ENCODE data around the gene OTOF.

Gene OTOF

GRCh38 chr2:26487192-26487591 lies 9.3 kb upstream of the OTOF start:
- H3K4me3 ChIP-seq (ENCODE audit: control insufficient read depth, low read depth, low read length), result no peak overlapping the region
- DNase-seq (ENCODE audit: low read depth), result no peak
- TF ChIP-seq, protein P1, sequence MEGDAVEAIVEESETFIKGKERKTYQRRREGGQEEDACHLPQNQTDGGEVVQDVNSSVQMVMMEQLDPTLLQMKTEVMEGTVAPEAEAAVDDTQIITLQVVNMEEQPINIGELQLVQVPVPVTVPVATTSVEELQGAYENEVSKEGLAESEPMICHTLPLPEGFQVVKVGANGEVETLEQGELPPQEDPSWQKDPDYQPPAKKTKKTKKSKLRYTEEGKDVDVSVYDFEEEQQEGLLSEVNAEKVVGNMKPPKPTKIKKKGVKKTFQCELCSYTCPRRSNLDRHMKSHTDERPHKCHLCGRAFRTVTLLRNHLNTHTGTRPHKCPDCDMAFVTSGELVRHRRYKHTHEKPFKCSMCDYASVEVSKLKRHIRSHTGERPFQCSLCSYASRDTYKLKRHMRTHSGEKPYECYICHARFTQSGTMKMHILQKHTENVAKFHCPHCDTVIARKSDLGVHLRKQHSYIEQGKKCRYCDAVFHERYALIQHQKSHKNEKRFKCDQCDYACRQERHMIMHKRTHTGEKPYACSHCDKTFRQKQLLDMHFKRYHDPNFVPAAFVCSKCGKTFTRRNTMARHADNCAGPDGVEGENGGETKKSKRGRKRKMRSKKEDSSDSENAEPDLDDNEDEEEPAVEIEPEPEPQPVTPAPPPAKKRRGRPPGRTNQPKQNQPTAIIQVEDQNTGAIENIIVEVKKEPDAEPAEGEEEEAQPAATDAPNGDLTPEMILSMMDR (conservative IDR thresholded peaks at IDR 0.05; ENCODE audit: control insufficient read depth, insufficient read depth, low read depth, low read length), result no peak

GRCh38 chr2:26486789-26487188 lies 8.9 kb upstream of the OTOF start:
- H3K4me3 ChIP-seq (ENCODE audit: control insufficient read depth, low read depth, low read length), result no peak overlapping the region
- no peak for DNase-seq (ENCODE audit: low read depth)
- TF ChIP-seq, protein P1 (conservative IDR thresholded peaks at IDR 0.05; ENCODE audit: control insufficient read depth, insufficient read depth, low read depth, low read length), result no peak

DNA sequence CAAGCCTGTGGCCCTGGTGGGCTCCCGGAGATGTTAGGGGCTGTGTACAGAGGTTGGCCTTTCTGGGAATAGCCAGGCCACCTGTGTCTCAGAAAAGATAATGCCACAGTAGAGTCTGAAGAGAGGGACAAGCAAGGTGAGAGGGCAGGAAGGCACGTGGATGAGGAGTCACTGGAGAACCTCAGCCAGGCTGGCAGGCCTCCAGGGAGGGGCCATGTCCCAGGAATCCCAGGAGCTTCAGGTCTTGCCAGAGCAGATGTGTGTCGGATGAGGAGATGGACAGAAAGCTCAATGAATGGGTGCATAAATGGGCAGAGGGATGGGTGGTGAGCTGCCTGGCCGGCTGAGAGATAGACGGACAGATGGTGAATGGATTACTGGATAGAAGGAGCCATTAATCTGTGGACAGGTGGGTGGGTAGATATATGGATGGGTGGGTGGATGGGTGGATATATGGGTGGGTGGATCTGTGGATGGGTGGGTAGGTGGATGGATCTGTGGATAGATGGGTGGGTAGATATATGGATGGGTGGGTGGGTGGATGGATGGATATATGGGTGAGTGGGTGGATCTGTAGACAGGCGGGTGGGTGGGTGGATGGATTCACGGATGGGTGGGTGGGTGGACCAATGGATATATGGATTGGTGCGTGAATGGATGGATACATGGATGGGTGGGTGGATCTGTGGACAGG lies 7.9 kb upstream of the OTOF start:
- no peak overlapping the region for H3K4me3 ChIP-seq (ENCODE audit: control insufficient read depth, low read depth, low read length)
- TF ChIP-seq, protein P1 (conservative IDR thresholded peaks at IDR 0.05; ENCODE audit: control insufficient read depth, insufficient read depth, low read depth, low read length), result no peak
- no peak for DNase-seq (ENCODE audit: low read depth)

GRCh38 chr2:26485099-26485498 lies 7.2 kb upstream of the OTOF start:
- DNase-seq (ENCODE audit: low read depth), result no peak
- TF ChIP-seq, protein P1 (conservative IDR thresholded peaks at IDR 0.05; ENCODE audit: control insufficient read depth, insufficient read depth, low read depth, low read length), result no peak
- no peak overlapping the region for H3K4me3 ChIP-seq (ENCODE audit: control insufficient read depth, low read depth, low read length)

DNA sequence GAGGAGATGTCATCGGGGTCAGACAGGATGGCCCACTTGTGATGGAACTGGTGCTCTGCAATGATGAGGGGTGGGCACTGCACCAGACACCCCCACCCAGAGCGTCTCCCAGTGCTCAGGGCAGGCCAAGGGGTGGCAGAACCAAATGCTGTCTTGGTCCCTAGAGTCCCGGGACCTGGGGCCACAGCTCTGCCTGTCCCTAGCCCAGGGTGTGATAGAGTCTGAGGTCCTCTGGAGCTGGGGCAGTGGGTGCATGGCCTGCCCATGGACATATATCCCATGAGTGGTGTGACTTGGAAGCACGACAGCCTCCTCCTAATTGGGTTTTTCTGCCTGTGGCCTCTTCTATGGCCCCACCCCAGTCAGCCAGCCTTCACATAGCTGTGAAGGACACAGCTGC lies 6.7 kb upstream of the OTOF start:
- no peak for DNase-seq (ENCODE audit: low read depth)
- TF ChIP-seq, protein P1 (conservative IDR thresholded peaks at IDR 0.05; ENCODE audit: control insufficient read depth, insufficient read depth, low read depth, low read length), result no peak
- no peak overlapping the region for H3K4me3 ChIP-seq (ENCODE audit: control insufficient read depth, low read depth, low read length)

DNA sequence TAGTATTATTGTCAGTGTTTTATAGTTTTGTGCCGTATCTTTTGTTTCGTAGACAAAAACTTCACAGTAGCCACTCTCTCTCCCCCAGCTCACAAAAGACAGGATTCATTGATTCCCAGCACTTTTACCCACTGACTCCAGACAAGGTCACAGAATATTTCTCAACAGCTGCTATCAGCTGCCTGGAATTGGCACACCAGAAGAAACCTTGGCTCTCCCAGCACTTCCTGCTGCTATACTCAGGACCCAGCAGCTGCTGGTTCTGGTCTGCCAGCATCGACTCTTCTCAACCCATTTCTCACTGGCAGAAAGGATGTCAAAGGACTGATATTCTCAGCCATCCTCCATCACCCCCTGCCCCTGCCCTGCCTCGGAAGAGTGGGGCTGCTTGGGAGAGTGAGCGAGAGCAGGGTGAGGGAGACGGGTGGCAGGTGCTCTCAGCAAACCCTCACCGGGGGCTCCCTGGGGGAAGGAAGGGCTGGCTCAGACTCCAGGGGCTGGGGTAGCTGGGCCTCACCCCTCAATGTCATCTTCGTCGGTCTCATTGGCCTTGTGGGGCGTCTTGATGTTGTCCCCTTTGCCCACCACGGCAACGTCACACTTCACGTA lies 6.1 kb upstream of the OTOF start:
- TF ChIP-seq, protein P1 (conservative IDR thresholded peaks at IDR 0.05; ENCODE audit: control insufficient read depth, insufficient read depth, low read depth, low read length), result no peak
- DNase-seq (ENCODE audit: low read depth), result no peak
- no peak overlapping the region for H3K4me3 ChIP-seq (ENCODE audit: control insufficient read depth, low read depth, low read length)
